ENCODE results near the gene AASDH.

Gene AASDH

GRCh38 chr4:56387023-56388001 lies at the start of gene AASDH:
Gene AASDH (minus strand): TSS chr4:56387491. CDS start chr4:56384299, 3,192 bp downstream.
- Mint-ChIP-seq H3K27me3 (ENCODE audit: low read depth, poor library complexity) (no peaks in the 10 kb centered on the region), H3K27ac (peak within 1 kb of the TSS; percentile 98), H3K9me3 (peaks cover 4% of the 10 kb centered on the region), H3K4me3 (peak within 1 kb of the TSS; percentile 92), H3K36me3 (ENCODE audit: low read depth) (peaks cover 21% of the 10 kb centered on the region), H3K4me1 (peaks cover 47% of the 10 kb centered on the region)
- DNase-seq = peak; percentile 97
- TF ChIP-seq CTCF (IDR thresholded peaks at IDR 0.05) = no peak

- no peak for TF ChIP-seq CTCF (IDR thresholded peaks at IDR 0.05)
- Mint-ChIP-seq H3K4me1 (peaks cover 54% of the 10 kb centered on the region), H3K36me3 (ENCODE audit: low read depth) (peaks cover 18% of the 10 kb centered on the region), H3K9me3 (no peaks in the 10 kb centered on the region), H3K27me3 (ENCODE audit: low read depth, poor library complexity) (no peaks in the 10 kb centered on the region), H3K4me3 (peak within 1 kb of the TSS; percentile 100), H3K27ac (peak within 1 kb of the TSS; percentile 99)
- DNase-seq = peak; percentile 99
These were observed 48.0 kb upstream of the AASDH start, which contains the start of gene PPAT for GRCh38 chr4:56435140-56435926. Gene PPAT (minus strand): TSS chr4:56435615. CDS start chr4:56435477, 138 bp downstream.

- no peaks in the 10 kb centered on the region for H3K27me3 Mint-ChIP-seq (ENCODE audit: low read depth, poor library complexity)
- TF ChIP-seq CTCF (IDR thresholded peaks at IDR 0.05) = no peak
- H3K27ac Mint-ChIP-seq = peak overlapping the region; percentile 98
- H3K36me3 Mint-ChIP-seq (ENCODE audit: low read depth) = peaks cover 15% of the 10 kb centered on the region
- H3K4me3 Mint-ChIP-seq = peak overlapping the region; percentile 100
- peak; percentile 66 for DNase-seq
- H3K9me3 Mint-ChIP-seq = no peaks in the 10 kb centered on the region
- peaks cover 50% of the 10 kb centered on the region for H3K4me1 Mint-ChIP-seq
These were observed 47.4 kb upstream of the AASDH start for GRCh38 chr4:56434599-56435139.

- Mint-ChIP-seq H3K36me3 (ENCODE audit: low read depth) (peaks cover 11% of the 10 kb centered on the region), H3K27me3 (ENCODE audit: low read depth, poor library complexity) (no peaks in the 10 kb centered on the region), H3K27ac (no peak overlapping the region), H3K4me3 (peak overlapping the region; percentile 100), H3K4me1 (peaks cover 43% of the 10 kb centered on the region), H3K9me3 (no peaks in the 10 kb centered on the region)
- no peak for TF ChIP-seq CTCF (IDR thresholded peaks at IDR 0.05)
- DNase-seq = no peak
These were observed 46.0 kb upstream of the AASDH start for GRCh38 chr4:56433280-56433679.

- Mint-ChIP-seq H3K27ac (no peak overlapping the region), H3K27me3 (ENCODE audit: low read depth, poor library complexity) (no peaks in the 10 kb centered on the region), H3K36me3 (ENCODE audit: low read depth) (peaks cover 41% of the 10 kb centered on the region), H3K4me3 (no peak overlapping the region), H3K9me3 (peaks cover 8% of the 10 kb centered on the region), H3K4me1 (peaks cover 33% of the 10 kb centered on the region)
- no peak for DNase-seq
- no peak for TF ChIP-seq CTCF (IDR thresholded peaks at IDR 0.05)
These were observed 42.9 kb upstream of the AASDH start for GRCh38 chr4:56430203-56430602.
